GM19193 (cell line): Measurements from ENCODE around the gene NHSL1.

Experiments used
- POLR2A ChIP-seq: IDR thresholded peaks from 4 replicates; pipeline ENCODE4 v1.6.1; 2011; ENCODE audit not compliant: insufficient read depth, insufficient read length; ENCODE audit errors: extremely low read depth

NHSL1 gene

DNA sequence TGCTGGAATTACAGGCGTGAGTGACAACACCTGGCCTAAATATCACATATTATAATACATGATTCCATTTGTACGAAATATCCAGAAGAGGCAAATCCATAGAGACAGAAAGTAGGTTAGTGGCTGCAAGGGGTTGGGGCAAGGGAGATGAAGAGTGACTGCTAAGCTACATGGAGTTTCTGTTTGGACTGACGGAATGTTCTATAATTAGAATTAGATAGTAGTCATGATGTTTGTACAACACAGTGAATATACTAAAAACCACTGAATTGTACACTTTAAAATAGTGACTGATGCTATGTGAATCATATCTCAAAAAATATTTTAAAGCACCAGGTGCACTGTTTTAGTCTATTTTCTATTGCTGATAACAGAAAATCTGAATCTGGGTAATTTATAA, 99.0 kb downstream of the NHSL1 start:
- no peak for TF ChIP-seq POLR2A

DNA sequence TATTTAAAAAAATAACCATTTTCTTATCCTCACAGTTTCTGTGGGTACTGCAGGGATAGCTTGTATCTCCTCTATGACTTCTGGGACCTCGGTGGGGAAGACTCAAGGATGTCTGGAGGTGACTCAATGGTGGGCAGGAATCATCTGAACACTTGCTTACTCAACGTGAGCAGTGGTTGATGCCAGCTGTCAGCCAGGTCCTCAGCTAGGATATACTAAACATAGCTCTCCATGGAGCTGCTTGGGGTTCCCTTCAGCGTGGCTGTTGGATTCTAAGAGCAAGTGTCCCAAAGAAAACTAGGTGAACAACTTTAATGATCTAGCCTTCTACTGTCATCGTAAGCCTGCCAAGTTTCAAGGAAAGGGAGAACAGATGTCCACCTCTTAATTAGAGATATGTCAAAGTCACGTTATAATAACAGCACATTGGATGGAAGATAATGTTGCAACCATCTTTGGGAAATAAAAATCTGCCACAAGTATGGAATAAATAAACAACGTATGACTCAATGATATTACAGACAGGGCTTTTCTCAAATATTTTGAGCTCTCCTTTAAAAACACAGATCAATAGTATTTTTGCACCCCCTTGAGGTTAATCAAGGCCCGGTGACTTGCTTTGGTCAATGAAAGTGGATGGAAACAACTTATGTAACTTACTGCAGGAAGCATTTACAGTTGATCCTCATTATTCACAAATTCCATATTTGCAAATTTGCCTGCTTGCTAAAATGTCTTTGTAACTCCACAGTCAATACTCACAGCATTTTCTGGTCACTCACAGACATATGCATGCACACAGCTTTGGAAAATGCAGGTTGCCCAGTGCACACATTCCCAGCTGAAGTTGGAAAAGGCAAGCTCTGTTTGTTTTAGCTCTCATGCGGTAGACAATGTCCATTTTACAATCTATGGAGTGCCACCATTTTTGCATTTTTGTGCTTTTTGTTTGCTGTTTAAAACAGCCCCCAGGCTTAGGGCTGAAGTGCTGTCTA, 101.9 kb downstream of the NHSL1 start:
- no peak for TF ChIP-seq POLR2A

DNA sequence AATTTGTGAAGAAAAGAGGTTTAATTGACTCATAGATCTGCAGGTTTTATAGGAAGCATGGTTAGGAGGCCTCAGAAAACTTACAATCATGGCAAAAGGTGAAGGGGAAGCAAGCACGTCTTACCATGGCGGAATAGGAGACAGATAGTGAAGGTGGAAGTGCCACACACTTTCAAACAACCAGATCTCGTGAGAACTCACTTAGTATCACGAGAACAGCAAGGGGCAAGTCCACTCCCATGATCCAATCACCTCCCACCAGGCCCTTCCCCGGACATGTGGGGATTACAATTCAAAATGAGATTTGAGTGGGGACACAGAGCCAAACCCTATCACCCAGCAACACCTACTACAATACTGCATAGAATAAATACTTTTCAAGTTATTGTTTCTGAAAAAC, 102.6 kb downstream of the NHSL1 start:
- TF ChIP-seq POLR2A: no peak

DNA sequence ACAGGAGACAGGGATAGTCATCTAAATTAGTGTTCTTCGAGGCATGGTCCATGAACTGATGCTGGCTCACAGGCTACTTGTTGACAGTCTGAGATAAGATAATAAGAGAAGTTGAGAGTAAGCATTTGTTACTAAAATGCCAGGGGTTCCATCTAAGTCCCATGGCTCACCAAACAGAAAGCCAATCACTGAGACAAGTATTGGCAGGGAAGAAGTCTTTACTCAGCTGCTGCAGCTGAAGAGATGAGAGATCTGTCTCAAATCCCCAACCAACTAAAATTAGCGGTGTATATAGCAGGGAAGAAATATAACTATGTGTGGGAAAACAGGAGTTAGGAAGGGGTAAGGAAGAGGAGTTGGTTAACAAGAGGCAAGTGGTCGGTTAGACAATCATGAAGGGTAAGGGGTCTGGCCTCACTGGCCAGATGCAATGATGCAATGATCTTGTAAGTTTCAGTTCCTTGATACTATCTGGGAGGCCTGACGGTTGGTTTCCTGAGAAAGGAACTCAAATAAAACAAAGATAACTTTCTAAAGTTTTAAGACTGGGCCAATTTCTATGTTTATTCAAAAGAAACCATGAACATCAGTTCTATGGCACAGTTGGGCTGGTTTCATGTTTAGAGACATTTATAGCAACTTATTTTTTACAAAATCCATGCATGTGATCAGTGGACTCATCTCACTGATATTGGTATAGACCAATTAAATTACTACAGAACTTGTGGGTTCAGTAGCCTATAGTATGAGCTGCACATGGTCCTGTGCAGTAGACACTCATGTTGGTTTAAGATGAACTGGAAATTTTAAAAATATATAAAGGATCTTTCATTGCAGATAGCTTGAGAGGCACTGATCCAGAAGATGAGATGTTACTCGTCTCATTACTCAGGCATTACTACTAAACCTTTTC, 105.2 kb downstream of the NHSL1 start:
- no peak for TF ChIP-seq POLR2A

DNA sequence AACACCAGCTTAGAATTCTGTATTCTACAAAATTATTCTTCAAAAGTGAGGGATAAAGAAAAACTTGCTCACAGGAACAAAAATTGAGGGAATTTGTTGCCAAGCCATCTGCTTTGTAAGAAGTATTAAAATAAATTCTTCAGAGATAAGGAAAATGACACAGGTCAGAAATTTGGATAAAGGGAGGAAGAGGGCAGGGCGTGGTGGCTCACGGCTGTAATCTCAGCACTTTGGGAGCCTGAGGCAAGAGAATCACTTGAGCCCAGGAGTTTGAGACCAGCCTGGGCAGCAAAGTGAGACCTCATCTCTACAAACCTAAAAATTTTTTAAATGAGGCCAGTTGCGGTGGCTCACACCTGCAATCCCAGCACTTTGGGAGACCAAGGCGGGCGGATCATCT, 109.7 kb downstream of the NHSL1 start:
- no peak for TF ChIP-seq POLR2A

DNA sequence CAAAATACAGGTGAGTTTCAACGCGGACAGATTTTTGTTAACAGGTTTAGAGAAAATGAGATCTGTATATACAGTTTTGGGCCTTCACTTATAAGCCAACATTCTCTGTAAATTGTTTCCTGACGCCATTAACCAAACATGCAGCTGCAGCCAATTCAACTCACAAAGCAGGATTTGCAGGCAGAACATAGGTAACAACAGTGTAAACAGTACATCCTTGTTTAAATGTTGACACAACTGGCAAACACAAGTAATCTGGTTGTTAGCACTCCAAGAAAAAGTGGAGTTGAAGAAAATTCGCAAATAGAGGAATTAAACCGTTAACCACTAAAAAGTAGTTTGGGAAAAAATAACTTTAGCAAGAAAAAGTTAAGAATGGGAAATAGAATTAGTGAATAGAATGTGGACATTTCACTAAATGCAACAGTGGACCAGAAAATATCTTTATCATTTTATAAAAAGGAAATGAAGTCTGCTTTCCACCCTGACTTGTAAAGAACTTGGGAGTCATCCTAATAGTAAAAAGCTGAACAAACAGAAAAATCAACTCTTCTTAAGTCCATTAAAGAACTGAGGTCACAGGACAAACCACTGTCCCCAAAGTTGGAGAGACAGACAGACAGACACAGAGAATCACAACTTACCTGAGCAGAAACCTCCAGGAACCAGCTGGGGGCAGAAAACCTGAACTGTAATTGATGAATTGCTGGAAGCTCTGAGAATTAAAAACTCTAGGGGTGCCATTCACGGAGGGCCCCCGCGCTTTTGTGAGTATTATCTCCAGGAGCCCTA, 111.5 kb downstream of the NHSL1 start:
- no peak for TF ChIP-seq POLR2A

DNA sequence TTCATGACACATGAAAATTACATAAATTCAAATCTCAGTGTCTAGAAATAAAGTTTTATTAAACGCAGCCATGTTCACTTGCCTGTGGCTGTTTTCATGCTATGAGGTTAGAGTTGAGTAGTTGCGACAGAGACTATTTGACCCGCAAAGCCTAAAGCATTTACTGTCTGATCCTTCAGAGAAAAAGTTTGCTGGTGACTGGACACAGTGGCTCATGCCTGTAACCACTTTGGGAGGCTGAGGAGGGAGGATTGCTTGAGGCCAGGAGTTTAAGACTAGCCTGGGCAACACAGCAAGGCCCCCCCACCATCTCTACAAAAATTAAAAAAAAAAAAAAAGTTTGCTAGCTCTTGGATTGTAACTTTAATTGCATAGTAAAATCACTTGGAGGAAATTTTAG, 112.4 kb downstream of the NHSL1 start:
- no peak for TF ChIP-seq POLR2A

DNA sequence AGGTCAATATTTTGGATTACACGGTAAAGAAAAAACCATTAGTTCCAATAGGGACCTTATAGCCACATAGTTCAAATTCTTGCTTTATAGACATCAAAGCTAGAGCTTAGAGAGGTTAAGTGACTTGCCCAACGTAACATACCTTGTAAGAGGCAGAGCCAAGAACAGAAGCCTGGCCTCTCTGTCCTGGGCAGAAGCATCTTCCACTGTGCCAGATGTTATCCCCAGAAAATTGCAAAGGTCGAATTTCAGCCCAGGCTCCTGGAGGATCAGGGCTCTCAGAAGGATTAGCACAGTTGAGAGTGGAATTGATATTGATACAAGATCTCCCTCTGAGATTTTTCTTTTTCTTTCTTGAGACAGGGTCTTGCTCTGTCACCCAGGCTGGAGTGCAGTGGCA, 115.5 kb downstream of the NHSL1 start:
- TF ChIP-seq POLR2A: no peak

DNA sequence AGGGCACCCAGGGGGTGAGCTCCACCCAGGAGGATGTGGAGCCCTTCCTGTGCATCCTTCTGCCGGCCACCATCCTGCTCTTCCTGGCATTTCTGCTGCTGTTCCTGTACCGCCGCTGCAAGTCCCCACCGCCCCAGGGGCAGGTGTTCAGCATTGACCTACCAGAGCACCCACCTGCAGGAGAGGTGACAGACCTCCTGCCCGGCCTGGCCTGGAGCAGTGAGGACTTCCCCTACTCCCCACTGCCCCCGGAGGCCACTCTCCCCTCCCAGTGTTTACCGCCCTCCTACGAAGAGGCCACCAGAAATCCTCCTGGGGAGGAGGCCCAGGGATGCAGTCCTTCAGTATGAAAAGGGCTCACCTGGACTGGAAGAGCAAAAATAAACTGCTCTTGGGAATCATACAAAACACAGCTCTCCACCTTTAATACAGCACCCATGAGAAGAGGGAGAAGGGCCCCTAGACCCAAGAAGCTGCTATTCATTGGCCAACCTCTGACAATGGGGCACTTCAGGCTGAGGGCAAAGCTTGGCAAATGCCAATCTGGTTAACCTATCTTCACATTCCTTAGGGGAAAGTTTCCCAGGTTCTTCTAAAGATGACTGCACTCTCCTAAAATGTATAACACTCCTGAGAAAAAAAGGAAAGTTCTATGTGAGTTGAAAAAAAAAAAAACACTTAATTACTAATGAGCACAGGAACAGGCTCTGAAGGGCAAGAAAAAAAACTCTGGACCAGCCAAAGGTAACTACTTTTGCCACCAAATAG, 116.6 kb downstream of the NHSL1 start:
- no peak for TF ChIP-seq POLR2A

DNA sequence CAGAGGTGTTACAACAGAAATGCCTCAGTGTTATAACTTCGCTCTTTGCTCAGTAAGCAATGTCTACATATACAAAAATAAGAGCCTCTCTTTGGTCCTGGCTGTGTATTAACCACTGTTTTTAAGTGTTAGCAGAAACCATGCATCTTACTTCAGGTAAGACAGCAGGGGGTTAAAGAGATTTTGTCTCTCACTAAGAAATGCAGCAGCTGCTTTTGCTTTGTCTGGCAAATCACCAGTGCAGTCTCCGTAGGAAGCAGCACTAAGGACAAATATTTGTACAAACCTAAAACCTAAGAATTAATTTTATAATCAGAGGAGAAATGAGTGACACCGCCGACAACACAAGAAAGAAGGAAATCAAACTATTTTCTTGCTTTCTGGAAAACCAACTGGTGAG, 120.8 kb downstream of the NHSL1 start:
- no peak for TF ChIP-seq POLR2A

DNA sequence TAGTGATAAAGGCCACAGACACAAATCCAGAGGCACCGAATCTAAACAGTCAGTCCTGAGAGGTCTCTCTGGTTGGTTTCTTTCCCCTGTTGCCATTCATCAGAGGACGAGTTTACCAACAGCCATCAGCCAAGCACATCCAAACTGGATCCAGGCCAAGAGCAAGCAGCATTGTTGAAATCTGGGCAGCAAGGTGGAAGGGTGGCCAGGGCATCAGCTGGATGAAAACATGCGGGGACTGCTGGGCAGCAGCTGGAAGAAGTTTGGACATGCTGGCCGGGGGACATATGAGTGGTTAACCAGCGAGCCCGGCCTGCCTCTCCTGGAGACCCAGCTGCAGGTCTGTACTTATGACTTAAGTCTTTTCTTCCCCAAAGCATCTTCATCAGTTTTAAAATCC, 121.5 kb downstream of the NHSL1 start, which contains the start of gene SMIM28:
Gene SMIM28, plus strand, starts transcription at position 62 of the 400 bp plus-strand sequence. Its CDS starts 168 bp downstream, at position 230.
- TF ChIP-seq POLR2A: no peak

DNA sequence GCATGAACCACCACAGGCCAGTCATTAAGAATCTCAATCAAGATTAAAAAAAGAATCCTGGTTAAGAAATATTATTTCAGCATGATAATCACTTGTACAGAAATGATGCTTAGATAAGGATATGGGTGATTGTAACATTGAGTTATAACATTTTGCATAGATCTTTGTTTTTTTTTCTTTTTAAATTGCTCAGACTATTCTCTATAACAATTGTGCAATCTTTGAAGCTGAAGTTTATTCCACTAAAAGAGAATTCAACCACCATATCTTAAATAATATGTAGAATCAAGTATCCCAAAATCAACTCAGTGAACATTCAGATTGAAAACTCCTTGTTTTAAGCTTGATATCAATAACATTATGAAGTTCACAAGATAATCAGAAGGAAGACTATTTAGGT, 122.3 kb downstream of the NHSL1 start:
- no peak for TF ChIP-seq POLR2A

DNA sequence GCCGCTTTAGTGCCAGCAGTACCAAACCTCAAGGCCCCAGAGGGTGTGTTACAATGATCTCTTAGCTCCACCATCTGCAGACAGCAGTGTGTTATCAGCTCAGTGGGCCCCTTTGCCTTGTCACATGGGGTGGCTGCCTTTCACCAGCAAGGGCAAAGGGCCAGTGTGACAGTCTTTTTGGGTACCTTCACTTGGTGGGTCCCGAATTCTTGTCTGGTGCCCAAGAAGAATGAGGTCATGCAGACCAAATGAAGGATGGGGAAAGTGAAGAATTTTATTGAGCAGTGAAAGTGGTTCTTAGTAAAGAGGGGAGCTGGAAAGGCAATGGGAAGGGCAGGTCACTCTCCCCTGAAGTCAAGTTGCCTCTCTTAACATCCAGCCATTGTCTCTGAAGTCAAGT, 124.5 kb downstream of the NHSL1 start:
- TF ChIP-seq POLR2A: no peak

DNA sequence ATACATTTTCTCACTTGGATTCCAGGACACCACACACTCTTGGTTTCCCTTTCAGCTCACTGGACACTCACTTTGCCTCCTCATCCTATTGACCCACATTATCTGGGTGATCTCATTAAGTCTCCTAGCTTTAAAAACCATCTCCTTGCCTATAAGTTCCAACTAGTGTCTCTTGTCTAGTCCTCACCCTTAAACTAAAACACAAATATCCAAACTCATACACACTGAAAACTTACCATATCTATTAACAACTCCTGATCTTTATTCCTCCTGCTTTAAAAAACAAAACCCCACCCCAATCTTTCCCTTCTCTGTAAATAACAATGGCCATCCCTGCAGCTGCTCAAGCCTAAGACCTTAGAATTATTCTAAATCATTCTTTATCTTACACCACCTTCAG, 125.1 kb downstream of the NHSL1 start:
- no peak for TF ChIP-seq POLR2A

DNA sequence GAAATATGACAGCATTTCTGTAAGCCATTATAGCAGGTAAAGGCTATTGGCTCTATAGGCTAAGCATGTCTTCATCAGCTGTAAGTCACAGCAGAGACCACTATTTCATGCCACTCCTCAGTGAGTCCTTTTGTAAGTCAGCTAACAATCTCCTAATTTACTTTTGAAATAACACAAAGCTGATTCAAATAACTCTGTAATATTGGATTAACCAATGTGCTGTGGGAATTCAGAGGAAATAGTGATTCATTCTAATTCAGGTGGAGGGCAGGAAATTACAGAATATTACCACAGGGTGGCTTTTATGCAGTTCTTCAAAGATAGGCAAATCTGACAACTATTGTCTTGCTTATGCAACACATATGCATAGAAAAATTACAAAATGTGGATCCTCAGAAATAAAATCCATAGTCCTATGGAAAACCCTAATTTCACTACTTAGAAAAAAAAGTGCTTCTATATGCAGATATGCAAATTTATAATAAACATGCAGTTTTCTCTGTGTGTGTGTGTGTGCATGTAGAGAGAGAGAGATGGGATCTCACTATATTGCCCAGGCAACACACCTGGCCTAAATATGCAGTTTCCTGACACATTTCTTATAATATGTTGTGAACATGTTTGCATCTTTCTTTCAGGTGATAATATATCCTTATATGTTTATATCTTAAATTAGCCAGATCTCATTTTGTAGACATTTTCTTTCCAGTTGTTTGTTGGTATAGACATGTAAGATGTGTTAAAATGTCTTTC, 126.4 kb downstream of the NHSL1 start:
- TF ChIP-seq POLR2A: no peak
